Hepatocyte (in vitro differentiated cells): Measurements from ENCODE around the gene LRRC23.

Experiments used
- EZH2 ChIP-seq: fragments of 200-600 bp; sonication (generic); IDR thresholded peaks from 2 replicates; pipeline ENCODE4 v1.6.1; 2016; ENCODE audit warnings: antibody characterized with exemption, mild to moderate bottlenecking, borderline replicate concordance
- EZH2phosphoT487 ChIP-seq: fragments of 200-600 bp; sonication (generic); IDR thresholded peaks from one replicate; pipeline ENCODE4 v1.6.1; 2018; ENCODE audit warnings: antibody characterized with exemption, mild to moderate bottlenecking, low read depth, moderate library complexity; ENCODE audit not compliant: unreplicated experiment, severe bottlenecking
- TF ChIP-seq, protein P1 (sequence below): fragments of 200-600 bp; sonication (generic); IDR thresholded peaks from 2 replicates; pipeline ENCODE4 v1.5.1; 2016; ENCODE audit warnings: antibody characterized with exemption, mild to moderate bottlenecking; ENCODE audit not compliant: poor library complexity

DNA sequence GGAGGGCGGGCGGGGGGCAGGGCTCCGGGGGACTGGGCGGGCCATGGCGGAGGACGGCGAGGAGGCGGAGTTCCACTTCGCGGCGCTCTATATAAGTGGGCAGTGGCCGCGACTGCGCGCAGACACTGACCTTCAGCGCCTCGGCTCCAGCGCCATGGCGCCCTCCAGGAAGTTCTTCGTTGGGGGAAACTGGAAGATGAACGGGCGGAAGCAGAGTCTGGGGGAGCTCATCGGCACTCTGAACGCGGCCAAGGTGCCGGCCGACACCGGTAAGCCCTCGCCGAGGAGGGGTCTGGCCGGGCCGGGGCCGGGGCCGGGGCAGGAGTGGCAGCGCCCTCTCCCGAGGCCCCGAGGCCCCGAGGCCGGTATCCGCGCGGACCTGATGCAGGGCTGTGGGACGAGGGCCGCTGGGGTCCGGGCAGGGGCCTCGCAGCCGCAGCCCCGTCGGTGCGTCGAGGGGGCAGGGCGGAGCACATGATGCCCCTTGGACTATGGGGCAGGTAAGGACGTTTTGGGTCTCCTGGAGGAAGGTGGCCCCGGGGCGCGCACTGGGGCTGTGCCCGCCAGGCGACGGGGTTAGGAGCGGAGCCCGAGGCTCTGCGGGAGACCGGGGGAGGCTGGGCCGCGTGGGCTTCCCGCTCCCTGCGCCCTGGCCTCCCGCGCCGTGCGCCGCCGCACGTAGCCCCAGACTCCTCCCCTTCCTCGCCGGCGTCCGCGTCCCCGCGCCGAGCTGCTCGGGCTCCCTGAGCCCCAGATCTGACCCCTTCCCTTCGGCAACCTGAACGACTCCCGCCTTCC lies 37.0 kb upstream of the LRRC23 start, which contains the start of gene TPI1:
- TF ChIP-seq EZH2phosphoT487 (no peak), EZH2 (no peak)
- TF ChIP-seq, protein P1, sequence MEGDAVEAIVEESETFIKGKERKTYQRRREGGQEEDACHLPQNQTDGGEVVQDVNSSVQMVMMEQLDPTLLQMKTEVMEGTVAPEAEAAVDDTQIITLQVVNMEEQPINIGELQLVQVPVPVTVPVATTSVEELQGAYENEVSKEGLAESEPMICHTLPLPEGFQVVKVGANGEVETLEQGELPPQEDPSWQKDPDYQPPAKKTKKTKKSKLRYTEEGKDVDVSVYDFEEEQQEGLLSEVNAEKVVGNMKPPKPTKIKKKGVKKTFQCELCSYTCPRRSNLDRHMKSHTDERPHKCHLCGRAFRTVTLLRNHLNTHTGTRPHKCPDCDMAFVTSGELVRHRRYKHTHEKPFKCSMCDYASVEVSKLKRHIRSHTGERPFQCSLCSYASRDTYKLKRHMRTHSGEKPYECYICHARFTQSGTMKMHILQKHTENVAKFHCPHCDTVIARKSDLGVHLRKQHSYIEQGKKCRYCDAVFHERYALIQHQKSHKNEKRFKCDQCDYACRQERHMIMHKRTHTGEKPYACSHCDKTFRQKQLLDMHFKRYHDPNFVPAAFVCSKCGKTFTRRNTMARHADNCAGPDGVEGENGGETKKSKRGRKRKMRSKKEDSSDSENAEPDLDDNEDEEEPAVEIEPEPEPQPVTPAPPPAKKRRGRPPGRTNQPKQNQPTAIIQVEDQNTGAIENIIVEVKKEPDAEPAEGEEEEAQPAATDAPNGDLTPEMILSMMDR: no peak
